HAP-1 (cell line): ENCODE data around the gene ILF3.
A peak's percentile ranks its signal among the peaks of the same experiment; 100 is the strongest.
"Not testable (repeated sequence)": the region's sequence is repeated elsewhere in the genome, so short reads cannot be mapped to it uniquely, and the experiment has no call there.

Experiments used
- DNase-seq, 2 experiments: peaks; one replicate each; pipeline ENCODE4 v3.0.0-alpha.2; 2016 to 2020; ENCODE audit warnings: low spot score in 2 of 2
- H3K27me3 ChIP-seq: fragments of 250-450 bp; sonication (Bioruptor Pico); 2 replicates; pipeline ENCODE4 v1.5.1; 2020; ENCODE audit warnings: low read depth, mild to moderate bottlenecking, moderate library complexity
- H3K36me3 ChIP-seq: fragments of 250-450 bp; sonication (Bioruptor Pico); replicated peaks from 2 replicates; pipeline ENCODE4 v1.5.1; 2020; ENCODE audit warnings: mild to moderate bottlenecking
- H3K4me1 ChIP-seq: fragments of 250-450 bp; sonication (Bioruptor Pico); 2 replicates; pipeline ENCODE4 v1.5.1; 2020; ENCODE audit warnings: mild to moderate bottlenecking
- H3K4me3 ChIP-seq: fragments of 250-450 bp; sonication (Bioruptor Pico); 2 replicates; pipeline ENCODE4 v1.5.1; 2020; ENCODE audit warnings: mild to moderate bottlenecking, moderate library complexity
- H3K9me3 ChIP-seq: fragments of 250-450 bp; sonication (Bioruptor Pico); 2 replicates; pipeline ENCODE4 v1.5.1; 2020; ENCODE audit warnings: mild to moderate bottlenecking, moderate library complexity
- in situ Hi-C: fragments of 300-500 bp; cut with MboI; formaldehyde crosslinking; loops from 3 replicates; pipeline ENCODE4 v1.14.3; 2020; ENCODE audit warnings: low sequenced_read_pairs, inconsistent platforms, mixed read lengths

ILF3 gene

GRCh38 chr19:10648360-10648759 lies 5.8 kb upstream of the ILF3 start:
- DNase-seq, result no peak
- no peaks in the 10 kb centered on the region for H3K27me3 ChIP-seq
- H3K4me1 ChIP-seq, result 0 out of 2 replicates have a peak, but pooled peaks cover 2% of the 10 kb centered on the region
- no peaks in the 10 kb centered on the region; the same call in 1 of the 2 replicates for H3K36me3 ChIP-seq
- no peak overlapping the region for H3K4me3 ChIP-seq
- in situ Hi-C loops, result no loop called here
- no peaks in the 10 kb centered on the region for H3K9me3 ChIP-seq

GRCh38 chr19:10651851-10652250 lies 2.3 kb upstream of the ILF3 start:
- H3K36me3 ChIP-seq, result peaks cover 18% of the 10 kb centered on the region
- no peak overlapping the region for H3K4me3 ChIP-seq
- no peaks in the 10 kb centered on the region for H3K27me3 ChIP-seq
- H3K9me3 ChIP-seq, result no peaks in the 10 kb centered on the region
- peak in 1 of 2 experiments; percentile 33 for DNase-seq
- H3K4me1 ChIP-seq, result peaks cover 6% of the 10 kb centered on the region; the same call in 1 of the 2 replicates
- in situ Hi-C loops, result no loop called here

GRCh38 chr19:10653482-10653731 lies 739 bp upstream of the ILF3 start:
- Histone ChIP-seq H3K4me1 (peaks cover 8% of the 10 kb centered on the region; the same call in 1 of the 2 replicates), H3K27me3 (no peaks in the 10 kb centered on the region), H3K9me3 (no peaks in the 10 kb centered on the region), H3K36me3 (peaks cover 33% of the 10 kb centered on the region), H3K4me3 (peak overlapping the region; percentile 87)
- no peak for DNase-seq
- in situ Hi-C loops, result no loop called here

- peak overlapping the region; percentile 87 for H3K4me3 ChIP-seq
- in situ Hi-C loops, result no loop called here
- DNase-seq, result peak; percentile 45 to 84
- H3K36me3 ChIP-seq, result peaks cover 43% of the 10 kb centered on the region
- no peaks in the 10 kb centered on the region for H3K9me3 ChIP-seq
- peaks cover 8% of the 10 kb centered on the region; the same call in 1 of the 2 replicates for H3K4me1 ChIP-seq
- no peaks in the 10 kb centered on the region for H3K27me3 ChIP-seq
Measured at GRCh38 chr19:10654610-10655456, 687 bp downstream of the ILF3 start.

GRCh38 chr19:10655457-10656312 lies 1.5 kb downstream of the ILF3 start:
- H3K27me3 ChIP-seq, result no peaks in the 10 kb centered on the region
- peak; percentile 33 to 60 for DNase-seq
- peaks cover 8% of the 10 kb centered on the region; the same call in 1 of the 2 replicates for H3K4me1 ChIP-seq
- H3K4me3 ChIP-seq, result peak overlapping the region; percentile 87
- in situ Hi-C loops, result no loop called here
- H3K9me3 ChIP-seq, result no peaks in the 10 kb centered on the region
- peaks cover 51% of the 10 kb centered on the region for H3K36me3 ChIP-seq

- no peak for DNase-seq
- H3K4me1 ChIP-seq, result peaks cover 8% of the 10 kb centered on the region; the same call in 1 of the 2 replicates
- no peaks in the 10 kb centered on the region for H3K27me3 ChIP-seq
- H3K9me3 ChIP-seq, result no peaks in the 10 kb centered on the region
- peaks cover 68% of the 10 kb centered on the region for H3K36me3 ChIP-seq
- in situ Hi-C loops, result no loop called here
- H3K4me3 ChIP-seq, result no peak overlapping the region
Measured at GRCh38 chr19:10660346-10660745, 6.2 kb downstream of the ILF3 start.

- Histone ChIP-seq H3K9me3 (no peaks in the 10 kb centered on the region), H3K4me3 (no peak overlapping the region), H3K4me1 (peaks cover under 1% of the 10 kb centered on the region; the same call in 1 of the 2 replicates), H3K27me3 (no peaks in the 10 kb centered on the region), H3K36me3 (peaks cover 66% of the 10 kb centered on the region)
- no peak for DNase-seq
- in situ Hi-C loops, result no loop called here
Measured at GRCh38 chr19:10661946-10662345, 7.8 kb downstream of the ILF3 start.

GRCh38 chr19:10662384-10663251 lies 8.5 kb downstream of the ILF3 start:
- H3K4me3 ChIP-seq, result no peak overlapping the region
- H3K9me3 ChIP-seq, result no peaks in the 10 kb centered on the region
- no peaks in the 10 kb centered on the region; the same call in 1 of the 2 replicates for H3K4me1 ChIP-seq
- H3K27me3 ChIP-seq, result no peaks in the 10 kb centered on the region
- H3K36me3 ChIP-seq, result peaks cover 66% of the 10 kb centered on the region
- in situ Hi-C loops, result no loop called here
- DNase-seq, result no peak

- H3K9me3 ChIP-seq, in situ Hi-C loops, H3K4me1 ChIP-seq, DNase-seq, H3K4me3 ChIP-seq, H3K27me3 ChIP-seq: not testable (repeated sequence)
- peaks cover 65% of the 10 kb centered on the region for H3K36me3 ChIP-seq
Measured at GRCh38 chr19:10663252-10663563, 9.1 kb downstream of the ILF3 start.

- peaks cover 61% of the 10 kb centered on the region for H3K36me3 ChIP-seq
- no peaks in the 10 kb centered on the region for H3K9me3 ChIP-seq
- in situ Hi-C loops, result no loop called here
- no peak for DNase-seq
- H3K27me3 ChIP-seq, result no peaks in the 10 kb centered on the region
- no peak overlapping the region for H3K4me3 ChIP-seq
- H3K4me1 ChIP-seq, result no peaks in the 10 kb centered on the region
Measured at GRCh38 chr19:10667867-10668266, 13.7 kb downstream of the ILF3 start.

GRCh38 chr19:10669246-10669645 lies 15.1 kb downstream of the ILF3 start:
- Histone ChIP-seq H3K4me1 (no peaks in the 10 kb centered on the region), H3K9me3 (no peaks in the 10 kb centered on the region), H3K4me3 (no peak overlapping the region), H3K27me3 (no peaks in the 10 kb centered on the region), H3K36me3 (peaks cover 72% of the 10 kb centered on the region)
- in situ Hi-C loops, result no loop called here
- DNase-seq, result no peak

GRCh38 chr19:10670182-10670581 lies 16.0 kb downstream of the ILF3 start:
- no peak for DNase-seq
- Histone ChIP-seq H3K27me3 (no peaks in the 10 kb centered on the region), H3K4me3 (no peak overlapping the region), H3K9me3 (no peaks in the 10 kb centered on the region), H3K36me3 (peaks cover 77% of the 10 kb centered on the region), H3K4me1 (no peaks in the 10 kb centered on the region)
- in situ Hi-C loops, result no loop called here

GRCh38 chr19:10670876-10671804 lies 17.0 kb downstream of the ILF3 start:
- H3K27me3 ChIP-seq, result no peaks in the 10 kb centered on the region
- DNase-seq, result no peak
- peaks cover 80% of the 10 kb centered on the region for H3K36me3 ChIP-seq
- no peaks in the 10 kb centered on the region for H3K9me3 ChIP-seq
- H3K4me3 ChIP-seq, result no peak overlapping the region
- no peaks in the 10 kb centered on the region for H3K4me1 ChIP-seq
- in situ Hi-C loops, result no loop called here
